OCI-LY1 (cell line): ENCODE measurements around the gene NXN.

Experiments
- EZH2 ChIP-seq: fragments of 200-600 bp; sonication (generic), shearing (Covaris generic); IDR thresholded peaks from 2 replicates; pipeline ENCODE4 v1.8.0; 2017; ENCODE audit warnings: borderline replicate concordance, mixed run types, mild to moderate bottlenecking, antibody characterized with exemption, low read length, moderate library complexity, mixed read lengths
- TF ChIP-seq, protein P1 (sequence below): fragments of 200-600 bp; sonication (generic), shearing (Covaris generic); IDR thresholded peaks from 2 replicates; pipeline ENCODE4 v1.5.1; 2017; ENCODE audit warnings: mild to moderate bottlenecking, antibody characterized with exemption, low read length, moderate library complexity, mixed read lengths

DNA sequence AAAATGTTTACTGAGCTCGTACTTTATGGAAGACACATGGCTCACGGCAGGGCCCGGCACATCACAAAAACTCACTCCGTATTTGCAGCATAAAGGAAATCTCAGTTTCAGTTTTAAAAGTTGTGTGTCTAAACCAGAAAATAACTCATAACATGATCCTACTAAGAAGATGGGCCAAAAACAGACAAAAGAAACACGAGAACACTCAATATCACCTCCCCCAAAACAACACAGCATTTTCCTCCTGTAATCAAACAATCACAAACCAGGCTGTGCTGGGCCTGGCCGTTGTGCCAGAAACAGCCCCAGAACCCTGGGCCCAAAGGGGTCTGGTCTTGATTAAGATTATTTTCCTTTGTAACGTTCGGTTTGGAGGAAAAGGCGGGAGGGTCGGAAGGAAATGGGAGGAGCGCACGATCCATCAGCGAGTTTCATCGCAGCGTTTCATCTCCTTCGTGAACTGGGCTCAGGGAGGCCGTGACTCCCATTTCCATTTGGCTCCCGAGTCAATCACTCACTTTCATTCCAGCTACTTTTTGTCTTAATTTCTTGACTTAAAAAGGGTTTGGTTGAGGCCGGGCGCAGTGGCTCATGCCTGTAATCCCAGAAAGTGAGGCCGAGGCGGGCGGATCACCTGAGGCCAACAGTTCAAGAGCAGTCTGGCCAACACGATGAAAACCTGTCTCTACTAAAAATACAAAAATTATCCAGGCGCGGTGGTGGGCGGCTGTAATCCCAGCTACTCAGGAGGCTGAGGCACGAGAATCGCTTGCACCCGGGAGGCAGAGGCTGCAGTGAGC is 61.4 kb downstream of the NXN start:
- TF ChIP-seq, protein P1, sequence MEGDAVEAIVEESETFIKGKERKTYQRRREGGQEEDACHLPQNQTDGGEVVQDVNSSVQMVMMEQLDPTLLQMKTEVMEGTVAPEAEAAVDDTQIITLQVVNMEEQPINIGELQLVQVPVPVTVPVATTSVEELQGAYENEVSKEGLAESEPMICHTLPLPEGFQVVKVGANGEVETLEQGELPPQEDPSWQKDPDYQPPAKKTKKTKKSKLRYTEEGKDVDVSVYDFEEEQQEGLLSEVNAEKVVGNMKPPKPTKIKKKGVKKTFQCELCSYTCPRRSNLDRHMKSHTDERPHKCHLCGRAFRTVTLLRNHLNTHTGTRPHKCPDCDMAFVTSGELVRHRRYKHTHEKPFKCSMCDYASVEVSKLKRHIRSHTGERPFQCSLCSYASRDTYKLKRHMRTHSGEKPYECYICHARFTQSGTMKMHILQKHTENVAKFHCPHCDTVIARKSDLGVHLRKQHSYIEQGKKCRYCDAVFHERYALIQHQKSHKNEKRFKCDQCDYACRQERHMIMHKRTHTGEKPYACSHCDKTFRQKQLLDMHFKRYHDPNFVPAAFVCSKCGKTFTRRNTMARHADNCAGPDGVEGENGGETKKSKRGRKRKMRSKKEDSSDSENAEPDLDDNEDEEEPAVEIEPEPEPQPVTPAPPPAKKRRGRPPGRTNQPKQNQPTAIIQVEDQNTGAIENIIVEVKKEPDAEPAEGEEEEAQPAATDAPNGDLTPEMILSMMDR: no peak
- TF ChIP-seq EZH2: no peak
